ENCODE data around the gene RPS5.

DNA sequence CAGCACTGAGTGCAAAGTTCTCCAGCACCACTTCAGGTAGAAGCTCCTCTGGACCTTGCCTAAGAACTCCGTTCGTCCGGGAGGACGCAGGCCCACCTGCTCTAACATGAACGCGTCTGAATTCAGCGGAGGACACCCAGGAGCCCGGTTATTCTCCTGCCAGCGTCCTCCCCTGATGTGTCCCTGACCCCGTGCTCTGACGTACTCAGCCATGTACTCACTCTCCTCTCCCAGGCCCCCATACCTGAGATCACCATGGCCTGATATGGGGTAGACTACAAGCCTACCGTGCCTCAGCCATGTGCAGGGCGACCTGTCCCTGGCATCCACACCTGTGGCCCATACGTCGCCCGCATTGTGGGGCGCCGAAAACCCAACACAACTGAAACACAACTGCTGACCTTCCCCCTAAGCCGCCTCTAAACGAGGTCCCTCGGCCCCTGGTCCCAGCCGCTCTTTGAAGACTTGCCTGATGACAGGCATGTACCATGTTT is 20.6 kb downstream of the RPS5 start:
- TF ChIP-seq, protein P1, sequence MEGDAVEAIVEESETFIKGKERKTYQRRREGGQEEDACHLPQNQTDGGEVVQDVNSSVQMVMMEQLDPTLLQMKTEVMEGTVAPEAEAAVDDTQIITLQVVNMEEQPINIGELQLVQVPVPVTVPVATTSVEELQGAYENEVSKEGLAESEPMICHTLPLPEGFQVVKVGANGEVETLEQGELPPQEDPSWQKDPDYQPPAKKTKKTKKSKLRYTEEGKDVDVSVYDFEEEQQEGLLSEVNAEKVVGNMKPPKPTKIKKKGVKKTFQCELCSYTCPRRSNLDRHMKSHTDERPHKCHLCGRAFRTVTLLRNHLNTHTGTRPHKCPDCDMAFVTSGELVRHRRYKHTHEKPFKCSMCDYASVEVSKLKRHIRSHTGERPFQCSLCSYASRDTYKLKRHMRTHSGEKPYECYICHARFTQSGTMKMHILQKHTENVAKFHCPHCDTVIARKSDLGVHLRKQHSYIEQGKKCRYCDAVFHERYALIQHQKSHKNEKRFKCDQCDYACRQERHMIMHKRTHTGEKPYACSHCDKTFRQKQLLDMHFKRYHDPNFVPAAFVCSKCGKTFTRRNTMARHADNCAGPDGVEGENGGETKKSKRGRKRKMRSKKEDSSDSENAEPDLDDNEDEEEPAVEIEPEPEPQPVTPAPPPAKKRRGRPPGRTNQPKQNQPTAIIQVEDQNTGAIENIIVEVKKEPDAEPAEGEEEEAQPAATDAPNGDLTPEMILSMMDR (IDR thresholded peaks at IDR 0.05; ENCODE audit: low read length): no peak
- TF ChIP-seq EZH2phosphoT487 (IDR thresholded peaks at IDR 0.05; ENCODE audit: low read length) (no peak), EZH2 (optimal IDR thresholded peaks at IDR 0.05; ENCODE audit: low read depth, low read length) (no peak)
